HG02943 (cell line): ENCODE results near the gene BUB3.
A peak's percentile ranks its signal among the peaks of the same experiment; 100 is the strongest.

Experiments used
- ATAC-seq: cut with Tn5 transposase; IDR thresholded peaks from one replicate; pipeline ENCODE4 v1.9.1; 2021; ENCODE audit warnings: mild to moderate bottlenecking, low read depth, moderate library complexity; ENCODE audit not compliant: unreplicated experiment

The BUB3 gene

GRCh38 chr10:123154092-123154710 lies at the start of gene BUB3:
TSS of gene BUB3 (plus strand) at chr10:123154402. CDS start at chr10:123154918, 516 bp downstream.
- peak; percentile 93 for ATAC-seq

- no peak for ATAC-seq
Observed at GRCh38 chr10:123109466-123109865, 44.7 kb upstream of the BUB3 start.

- ATAC-seq: no peak
Observed at GRCh38 chr10:123117644-123118417, 36.4 kb upstream of the BUB3 start.

- no peak for ATAC-seq
Observed at GRCh38 chr10:123119081-123119480, 35.1 kb upstream of the BUB3 start.

GRCh38 chr10:123126246-123126645 lies 28.0 kb upstream of the BUB3 start:
- ATAC-seq: no peak

GRCh38 chr10:123129618-123130271 lies 24.5 kb upstream of the BUB3 start:
- ATAC-seq: no peak

GRCh38 chr10:123132576-123133477 lies 21.4 kb upstream of the BUB3 start:
- ATAC-seq: no peak

GRCh38 chr10:123133541-123134342 lies 20.5 kb upstream of the BUB3 start:
- ATAC-seq: no peak

- no peak for ATAC-seq
Observed at GRCh38 chr10:123134343-123134914, 19.8 kb upstream of the BUB3 start.

GRCh38 chr10:123134915-123135414 lies 19.2 kb upstream of the BUB3 start:
- ATAC-seq: no peak

GRCh38 chr10:123135415-123136141 lies 18.6 kb upstream of the BUB3 start, which contains the start of gene HMX3:
TSS of gene HMX3 (plus strand) at chr10:123135970. CDS start at chr10:123136051, 81 bp downstream.
- no peak for ATAC-seq

GRCh38 chr10:123136221-123136805 lies 17.9 kb upstream of the BUB3 start:
- no peak for ATAC-seq

GRCh38 chr10:123136806-123137642 lies 17.2 kb upstream of the BUB3 start:
- no peak for ATAC-seq

GRCh38 chr10:123139165-123139520 lies 15.1 kb upstream of the BUB3 start:
- no peak for ATAC-seq

GRCh38 chr10:123139521-123140163 lies 14.6 kb upstream of the BUB3 start:
- no peak for ATAC-seq

GRCh38 chr10:123140164-123140982 lies 13.8 kb upstream of the BUB3 start:
- ATAC-seq: no peak
